HEK293T (cell line): ENCODE results near the gene STX5.

ENCODE experiments used
- CTBP1 ChIP-seq: fragments of 450-650 bp; IDR thresholded peaks from 2 replicates; pipeline ENCODE4 v1.6.1; 2016; ENCODE audit warnings: borderline replicate concordance
- FOXM1 ChIP-seq: fragments of 450-650 bp; IDR thresholded peaks from 2 replicates; pipeline ENCODE4 v1.6.1; 2017; ENCODE audit warnings: mild to moderate bottlenecking, borderline replicate concordance
- SP1 ChIP-seq: fragments of 450-650 bp; IDR thresholded peaks from 2 replicates; pipeline ENCODE4 v1.6.1; 2017
- SUZ12 ChIP-seq: fragments of 450-650 bp; IDR thresholded peaks from 2 replicates; pipeline ENCODE4 v1.6.1; 2016; ENCODE audit warnings: mild to moderate bottlenecking

GRCh38 chr11:62835336-62835735 is 3.5 kb upstream of the STX5 start:
- TF ChIP-seq SUZ12: no peak
- TF ChIP-seq FOXM1: no peak
- no peak for TF ChIP-seq CTBP1
- no peak for TF ChIP-seq SP1
